Retinal pigment epithelial cell (primary cell): ENCODE measurements around the gene ZNF497.
"Not testable (repeated sequence)": the region's sequence is repeated elsewhere in the genome, so short reads cannot be mapped to it uniquely, and the experiment has no call there.

Experiments
- DNase-seq: peaks from one replicate; pipeline ENCODE4 v3.0.0-alpha.2; 2010; ENCODE audit warnings: low read depth
- H3K4me3 ChIP-seq: 2 replicates; pipeline ENCODE4 v1.5.1; 2011; ENCODE audit warnings: mild to moderate bottlenecking, low read length, control low read depth, moderate library complexity
- CTCF ChIP-seq: conservative IDR thresholded peaks from 2 replicates; pipeline ENCODE4 v1.5.1; 2011; ENCODE audit warnings: low read depth, low read length, control low read depth, inconsistent platforms

The ZNF497 gene

DNA sequence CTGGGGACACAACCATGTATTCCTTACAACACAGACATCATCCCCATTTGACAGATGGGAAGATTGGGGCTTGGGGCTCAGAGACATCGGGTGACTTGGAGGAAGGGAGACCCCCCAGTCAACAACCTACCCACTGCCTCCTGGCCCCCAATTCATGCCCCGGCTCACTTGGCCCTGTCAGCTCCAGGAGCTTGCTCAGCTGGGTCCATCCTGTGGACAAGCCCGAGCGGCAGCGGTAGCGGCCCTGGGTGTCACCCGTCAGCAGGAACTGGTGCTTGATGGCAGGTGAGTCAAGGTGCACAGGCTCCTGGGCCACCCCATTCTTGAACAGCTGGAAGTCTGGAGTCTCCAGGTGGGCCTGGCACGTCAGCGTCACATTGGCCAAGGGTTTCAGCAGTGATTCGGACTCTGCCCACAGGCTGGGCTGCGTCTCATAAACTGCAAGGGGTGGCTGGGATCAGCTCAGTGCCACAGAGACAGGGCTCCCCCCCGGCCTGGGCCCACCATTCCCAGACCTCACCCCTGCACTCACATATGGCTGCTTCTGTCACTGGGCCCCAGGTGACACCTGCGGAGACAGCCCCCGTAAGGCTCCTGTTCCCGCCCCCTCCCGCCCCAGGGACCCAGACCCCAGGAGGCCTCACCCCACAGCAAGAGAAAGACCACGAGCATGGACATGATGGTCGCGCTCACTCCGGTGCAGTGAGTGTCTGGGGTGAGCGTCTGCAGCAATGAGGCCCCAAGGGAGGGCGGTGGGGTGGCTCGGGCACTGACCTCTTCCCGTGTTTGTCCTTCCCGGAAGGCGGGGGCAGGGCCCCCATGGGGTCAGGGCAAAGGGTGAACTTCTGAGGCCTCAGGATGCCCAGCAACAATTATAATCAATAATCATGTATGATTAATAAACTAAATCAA lies 9.5 kb downstream of the ZNF497 start, which contains the start of gene A1BG:
A1BG (minus strand) TSS at position 733 of the 912 bp plus-strand sequence; CDS start at position 678, 55 bp downstream.
- H3K4me3 ChIP-seq: no peak within 1 kb of the TSS
- no peak for DNase-seq
- no peak for TF ChIP-seq CTCF

DNA sequence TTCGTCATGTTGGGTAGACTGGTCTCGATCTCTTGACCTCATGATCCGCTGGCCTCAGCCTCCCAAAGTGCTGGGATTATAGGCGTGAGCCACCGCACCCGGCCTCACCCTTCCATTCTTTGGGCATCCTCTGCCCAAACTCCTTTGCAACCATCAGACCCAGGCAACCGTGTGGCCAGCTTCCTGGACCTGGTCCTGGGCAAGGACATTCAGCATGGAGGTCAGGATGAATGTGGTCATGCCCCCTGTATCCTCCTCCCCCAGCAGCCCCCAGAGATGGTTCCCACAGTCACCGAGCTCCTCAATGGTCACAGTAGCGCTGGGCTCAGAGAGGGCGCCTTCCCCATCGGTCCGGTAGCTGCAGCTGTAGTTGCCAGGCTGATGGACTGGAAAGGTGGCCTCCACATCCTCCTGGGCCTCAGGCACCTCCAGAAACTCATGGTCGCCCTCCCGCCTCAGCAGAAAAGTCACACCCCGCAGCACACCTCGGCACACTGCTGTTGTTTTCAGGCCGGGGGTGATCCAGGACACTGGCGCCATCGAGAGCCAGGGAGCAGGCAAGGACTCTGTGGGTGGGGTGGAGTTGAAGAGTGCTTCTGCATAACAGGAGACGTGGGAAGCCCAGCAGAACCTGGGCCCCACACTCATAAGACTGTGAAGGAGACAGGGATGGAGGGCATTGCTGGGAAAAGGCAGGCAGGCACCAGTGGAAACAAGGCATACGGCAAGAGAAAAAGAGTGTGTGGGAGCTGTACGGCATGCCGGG lies 10.4 kb downstream of the ZNF497 start:
- TF ChIP-seq CTCF: no peak
- no peak overlapping the region for H3K4me3 ChIP-seq
- DNase-seq: no peak

GRCh38 chr19:58351558-58351878 lies 11.0 kb downstream of the ZNF497 start:
- DNase-seq: no peak
- H3K4me3 ChIP-seq: no peak overlapping the region
- no peak for TF ChIP-seq CTCF

DNA sequence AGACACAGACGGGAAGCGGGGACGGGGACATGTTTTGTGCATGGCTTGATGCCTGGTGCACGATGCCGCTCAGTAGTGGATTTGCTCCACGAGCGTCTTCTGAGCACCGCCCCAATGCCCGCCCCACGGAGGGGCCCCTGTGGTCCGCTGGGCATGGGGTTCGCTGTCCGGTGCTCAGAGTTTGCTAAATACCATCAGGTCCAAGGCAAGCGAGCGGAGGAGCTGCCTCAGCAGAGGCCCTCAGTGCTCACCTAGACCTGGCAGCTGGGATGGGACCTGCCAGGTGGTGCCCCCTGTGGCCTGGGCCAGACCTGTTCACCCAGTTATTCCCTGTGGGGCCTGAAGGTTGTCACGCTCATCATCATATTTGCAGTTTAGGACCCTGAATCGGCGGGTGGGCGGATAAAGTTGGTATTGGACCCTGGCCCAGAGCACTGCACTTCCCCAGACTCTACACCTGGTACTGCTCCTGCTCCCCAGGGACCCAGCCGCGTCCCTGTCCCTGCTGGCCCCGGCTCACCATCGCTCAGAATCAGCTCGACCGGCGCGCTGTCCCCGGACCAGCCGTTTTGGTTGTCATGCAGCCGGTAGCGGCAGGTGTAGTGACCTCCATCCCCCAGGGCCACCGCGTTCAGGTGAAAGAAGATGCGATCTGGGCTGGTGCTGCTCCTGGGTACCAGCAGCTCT lies 11.5 kb downstream of the ZNF497 start:
- H3K4me3 ChIP-seq: no peak overlapping the region
- no peak for DNase-seq
- no peak for TF ChIP-seq CTCF

DNA sequence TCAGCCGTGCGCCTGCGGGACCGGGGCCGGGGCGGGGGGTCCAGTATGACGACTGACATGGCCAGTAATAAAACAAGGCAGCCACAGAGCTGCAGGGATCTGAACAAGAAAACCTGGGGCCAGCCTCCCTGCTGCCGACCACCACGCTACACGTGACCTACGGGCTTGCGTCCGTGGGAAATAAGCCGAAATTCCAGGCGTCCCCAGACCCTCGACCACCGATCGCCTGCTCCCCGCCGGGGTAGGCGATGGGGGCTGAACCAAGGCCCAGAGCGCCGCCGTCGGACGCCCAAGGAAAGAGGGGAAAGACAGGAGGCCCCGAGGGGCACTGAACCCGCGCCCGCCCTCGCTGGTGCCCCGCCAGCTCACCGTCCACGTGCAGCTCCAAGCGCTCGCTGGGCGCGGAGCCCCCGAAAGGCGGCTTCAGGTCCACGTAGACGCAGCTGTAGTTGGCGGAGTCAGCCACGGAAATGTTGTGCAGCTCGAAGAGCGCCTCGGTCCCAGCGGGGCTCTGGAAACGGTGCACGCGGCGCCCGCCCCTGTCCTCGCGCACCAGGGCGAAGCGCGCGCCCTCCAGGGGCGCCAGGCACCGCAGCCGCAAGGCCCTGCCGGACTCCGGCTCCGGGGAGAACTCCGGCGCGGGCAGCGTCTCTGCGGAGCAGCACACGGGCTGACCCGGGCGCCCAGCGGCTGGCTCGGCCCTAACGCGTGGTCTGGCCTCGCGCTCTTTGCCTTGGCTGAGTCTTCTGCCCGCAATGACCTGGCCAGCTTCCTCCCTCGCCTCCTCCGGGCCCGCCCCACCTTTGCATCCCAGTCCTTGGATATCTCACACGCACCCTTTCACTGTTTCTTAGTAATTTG lies 12.3 kb downstream of the ZNF497 start:
- no peak for TF ChIP-seq CTCF
- DNase-seq: no peak
- H3K4me3 ChIP-seq: no peak overlapping the region

- no peak overlapping the region for H3K4me3 ChIP-seq
- no peak for DNase-seq
- TF ChIP-seq CTCF: no peak
Observed at GRCh38 chr19:58349590-58349989, 13.0 kb downstream of the ZNF497 start.

- DNase-seq: not testable (repeated sequence)
Observed at GRCh38 chr19:58348080-58348479, 14.5 kb downstream of the ZNF497 start.

More at GRCh38 chr19:58348080-58348479, 14.5 kb downstream of the ZNF497 start:
- peak overlapping the region; percentile 59 for H3K4me3 ChIP-seq
